SH-SY5Y (cell line): ENCODE measurements around the gene HS6ST3.

Experiments used
- GATA2 ChIP-seq: IDR thresholded peaks from 2 replicates; pipeline ENCODE4 v1.6.1; 2011; ENCODE audit warnings: mild to moderate bottlenecking, low read depth, low read length
- GATA3 ChIP-seq: IDR thresholded peaks from 2 replicates; pipeline ENCODE4 v1.6.1; 2011; ENCODE audit warnings: low read depth, mild to moderate bottlenecking, low read length, moderate library complexity

DNA sequence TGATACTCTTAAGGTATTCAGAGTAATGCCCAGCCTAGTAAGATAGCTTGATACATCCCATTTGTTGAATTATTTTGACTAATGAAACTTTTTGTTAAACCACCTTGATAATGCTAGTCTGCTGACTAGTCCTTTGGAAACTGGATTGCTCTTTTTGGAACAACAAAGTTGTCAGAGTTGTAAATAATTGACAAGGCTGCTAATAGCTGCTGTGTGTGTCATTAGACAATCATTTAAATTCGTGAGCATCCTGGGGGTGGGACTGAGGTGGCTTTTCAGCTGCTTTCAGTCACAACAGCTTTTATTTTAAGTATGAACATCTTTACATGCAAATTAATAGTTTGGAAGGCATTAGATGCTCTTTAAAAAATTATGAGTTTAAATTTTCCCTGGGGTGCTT lies 153.5 kb downstream of the HS6ST3 start:
- TF ChIP-seq GATA2 (no peak), GATA3 (no peak)
